HL-60 (cell line): Measurements from ENCODE around the gene IFITM5.

Source experiments
- DNase-seq, 2 experiments: peaks; one replicate each; pipeline ENCODE4 v3.0.0-alpha.2; 2010 to 2020; ENCODE audit warnings: low read depth in 1 of 2, low spot score in 1 of 2
- H3K27ac ChIP-seq: fragments of 250-450 bp; sonication (Bioruptor Pico); replicated peaks from 2 replicates; pipeline ENCODE4 v1.5.1; 2020; ENCODE audit warnings: mild to moderate bottlenecking, moderate library complexity
- H3K27me3 ChIP-seq: fragments of 250-450 bp; sonication (Bioruptor Pico); 2 replicates; pipeline ENCODE4 v1.5.1; 2021; ENCODE audit warnings: mild to moderate bottlenecking, moderate library complexity; ENCODE audit not compliant: insufficient read depth, poor library complexity, severe bottlenecking
- H3K4me3 ChIP-seq: replicated peaks from 2 replicates; pipeline ENCODE4 v1.5.1; 2011; ENCODE audit warnings: mild to moderate bottlenecking, control low read depth, low read length; ENCODE audit not compliant: insufficient read depth
- GABPA ChIP-seq: IDR thresholded peaks from 2 replicates; pipeline ENCODE4 v1.6.1; 2012; ENCODE audit warnings: low read depth
- POLR2AphosphoS5 ChIP-seq: IDR thresholded peaks from 2 replicates; pipeline ENCODE4 v1.6.1; 2012; ENCODE audit warnings: low read depth
- SPI1 ChIP-seq: IDR thresholded peaks from 2 replicates; pipeline ENCODE4 v1.6.1; 2012; ENCODE audit warnings: low read depth, mild to moderate bottlenecking, borderline replicate concordance
- TF ChIP-seq, protein P1 (sequence below): IDR thresholded peaks from 2 replicates; pipeline ENCODE4 v1.6.1; 2012; ENCODE audit warnings: low read depth; ENCODE audit not compliant: insufficient replicate concordance
- TF ChIP-seq, protein P2 (sequence below): IDR thresholded peaks from one replicate; pipeline ENCODE4 v1.5.1; 2011; ENCODE audit warnings: low read length, control low read depth, inconsistent platforms; ENCODE audit not compliant: insufficient read depth

The IFITM5 gene

DNA sequence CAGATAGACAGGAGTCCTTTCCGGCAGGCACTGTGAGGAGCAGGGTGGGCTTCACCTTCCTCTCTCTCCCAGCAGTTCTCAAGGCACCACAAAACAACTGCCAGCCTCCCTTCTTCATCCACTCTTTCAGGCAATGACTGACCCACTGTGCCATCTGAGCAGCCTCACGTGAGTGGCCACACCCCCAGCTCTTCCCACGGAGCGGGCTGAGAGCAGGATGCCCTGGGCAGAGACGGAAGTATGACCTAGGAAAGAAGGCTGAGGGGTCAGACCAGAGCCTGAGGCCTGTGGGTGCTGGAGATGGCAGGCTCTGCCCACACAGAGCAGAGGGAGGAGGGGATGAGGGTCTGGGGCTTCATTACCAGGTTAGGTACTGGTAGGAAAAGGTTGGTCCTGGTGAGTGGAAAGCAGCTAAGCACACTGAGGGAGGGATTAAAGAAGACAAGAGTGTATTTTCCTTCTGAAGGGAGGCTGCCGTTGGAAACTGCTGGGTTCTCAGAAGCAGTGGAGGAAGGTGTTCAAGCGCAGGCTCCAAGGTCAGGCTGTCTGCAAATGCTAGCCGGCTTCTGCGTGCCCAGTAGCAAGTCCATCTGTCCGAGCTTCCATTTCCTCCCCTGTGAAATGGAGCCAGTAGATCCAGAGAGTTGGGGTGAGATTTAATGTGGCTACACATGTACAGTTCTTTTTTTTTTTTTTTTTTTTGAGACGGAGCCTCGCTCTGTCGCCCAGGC is 16.5 kb downstream of the IFITM5 start:
- H3K27ac ChIP-seq = no peak overlapping the region
- TF ChIP-seq, protein P1, sequence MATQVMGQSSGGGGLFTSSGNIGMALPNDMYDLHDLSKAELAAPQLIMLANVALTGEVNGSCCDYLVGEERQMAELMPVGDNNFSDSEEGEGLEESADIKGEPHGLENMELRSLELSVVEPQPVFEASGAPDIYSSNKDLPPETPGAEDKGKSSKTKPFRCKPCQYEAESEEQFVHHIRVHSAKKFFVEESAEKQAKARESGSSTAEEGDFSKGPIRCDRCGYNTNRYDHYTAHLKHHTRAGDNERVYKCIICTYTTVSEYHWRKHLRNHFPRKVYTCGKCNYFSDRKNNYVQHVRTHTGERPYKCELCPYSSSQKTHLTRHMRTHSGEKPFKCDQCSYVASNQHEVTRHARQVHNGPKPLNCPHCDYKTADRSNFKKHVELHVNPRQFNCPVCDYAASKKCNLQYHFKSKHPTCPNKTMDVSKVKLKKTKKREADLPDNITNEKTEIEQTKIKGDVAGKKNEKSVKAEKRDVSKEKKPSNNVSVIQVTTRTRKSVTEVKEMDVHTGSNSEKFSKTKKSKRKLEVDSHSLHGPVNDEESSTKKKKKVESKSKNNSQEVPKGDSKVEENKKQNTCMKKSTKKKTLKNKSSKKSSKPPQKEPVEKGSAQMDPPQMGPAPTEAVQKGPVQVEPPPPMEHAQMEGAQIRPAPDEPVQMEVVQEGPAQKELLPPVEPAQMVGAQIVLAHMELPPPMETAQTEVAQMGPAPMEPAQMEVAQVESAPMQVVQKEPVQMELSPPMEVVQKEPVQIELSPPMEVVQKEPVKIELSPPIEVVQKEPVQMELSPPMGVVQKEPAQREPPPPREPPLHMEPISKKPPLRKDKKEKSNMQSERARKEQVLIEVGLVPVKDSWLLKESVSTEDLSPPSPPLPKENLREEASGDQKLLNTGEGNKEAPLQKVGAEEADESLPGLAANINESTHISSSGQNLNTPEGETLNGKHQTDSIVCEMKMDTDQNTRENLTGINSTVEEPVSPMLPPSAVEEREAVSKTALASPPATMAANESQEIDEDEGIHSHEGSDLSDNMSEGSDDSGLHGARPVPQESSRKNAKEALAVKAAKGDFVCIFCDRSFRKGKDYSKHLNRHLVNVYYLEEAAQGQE = no peak
- TF ChIP-seq POLR2AphosphoS5 = no peak
- no peak for TF ChIP-seq GABPA
- TF ChIP-seq, protein P2, sequence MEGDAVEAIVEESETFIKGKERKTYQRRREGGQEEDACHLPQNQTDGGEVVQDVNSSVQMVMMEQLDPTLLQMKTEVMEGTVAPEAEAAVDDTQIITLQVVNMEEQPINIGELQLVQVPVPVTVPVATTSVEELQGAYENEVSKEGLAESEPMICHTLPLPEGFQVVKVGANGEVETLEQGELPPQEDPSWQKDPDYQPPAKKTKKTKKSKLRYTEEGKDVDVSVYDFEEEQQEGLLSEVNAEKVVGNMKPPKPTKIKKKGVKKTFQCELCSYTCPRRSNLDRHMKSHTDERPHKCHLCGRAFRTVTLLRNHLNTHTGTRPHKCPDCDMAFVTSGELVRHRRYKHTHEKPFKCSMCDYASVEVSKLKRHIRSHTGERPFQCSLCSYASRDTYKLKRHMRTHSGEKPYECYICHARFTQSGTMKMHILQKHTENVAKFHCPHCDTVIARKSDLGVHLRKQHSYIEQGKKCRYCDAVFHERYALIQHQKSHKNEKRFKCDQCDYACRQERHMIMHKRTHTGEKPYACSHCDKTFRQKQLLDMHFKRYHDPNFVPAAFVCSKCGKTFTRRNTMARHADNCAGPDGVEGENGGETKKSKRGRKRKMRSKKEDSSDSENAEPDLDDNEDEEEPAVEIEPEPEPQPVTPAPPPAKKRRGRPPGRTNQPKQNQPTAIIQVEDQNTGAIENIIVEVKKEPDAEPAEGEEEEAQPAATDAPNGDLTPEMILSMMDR = no peak
- TF ChIP-seq SPI1 = no peak
- peaks cover 23% of the 10 kb centered on the region for H3K27me3 ChIP-seq
- no peak for DNase-seq
- H3K4me3 ChIP-seq = no peak overlapping the region

DNA sequence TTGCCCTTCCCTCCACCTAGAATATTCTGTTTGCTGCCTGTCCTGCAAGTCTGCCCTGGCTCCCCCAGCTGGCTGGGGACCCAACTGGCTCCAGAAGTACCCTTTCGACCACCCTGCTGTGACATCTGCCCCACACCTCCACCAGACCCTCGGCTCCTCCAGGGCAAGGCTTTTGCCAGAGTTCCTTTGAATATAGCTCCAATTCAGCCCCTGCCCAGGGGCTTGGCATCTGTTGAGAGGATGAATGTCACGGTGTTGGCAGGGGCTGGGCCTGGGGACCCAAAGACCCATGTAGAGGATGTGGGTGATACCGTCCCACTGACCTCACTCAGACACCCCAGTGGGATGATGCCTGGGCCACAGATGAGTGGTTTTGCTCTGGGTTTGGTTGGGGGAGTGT is 17.2 kb downstream of the IFITM5 start:
- Histone ChIP-seq H3K27ac (no peak overlapping the region), H3K4me3 (no peak overlapping the region), H3K27me3 (peaks cover 22% of the 10 kb centered on the region)
- no peak for DNase-seq
- TF ChIP-seq, protein P2 = no peak
- no peak for TF ChIP-seq POLR2AphosphoS5
- no peak for TF ChIP-seq GABPA
- TF ChIP-seq, protein P1 = no peak
- no peak for TF ChIP-seq SPI1

GRCh38 chr11:281486-282161 is 17.7 kb downstream of the IFITM5 start:
- no peak for DNase-seq
- no peak overlapping the region for H3K27ac ChIP-seq
- H3K27me3 ChIP-seq = peaks cover 22% of the 10 kb centered on the region
- TF ChIP-seq GABPA (no peak), SPI1 (no peak), POLR2AphosphoS5 (no peak)
- TF ChIP-seq, protein P1 = no peak
- TF ChIP-seq, protein P2 = no peak
- no peak overlapping the region for H3K4me3 ChIP-seq
